PC-3 (cell line): ENCODE data around the gene F13A1. TPM values are rescaled to one million over a fixed set of nuclear protein-coding genes. Genes with fewer than 3 reads are reported as not detected.

Experiments
- ATAC-seq: fragments of 200-7000 bp; cut with Tn5 transposase; 2 replicates; pipeline ENCODE4 v1.9.1; 2020; ENCODE audit warnings: mild to moderate bottlenecking, moderate library complexity
- BruUV-seq: library from RNA; stranded (reverse); fragments of 400-500 nt; replicated peaks from 2 replicates; lab custom pipeline; 2021; lab: Mats Ljungman, UMichigan
- CTCF ChIA-PET: fragments of 300-600 bp; sonication (Branson Sonifier 250); formaldehyde crosslinking; loops from one replicate; lab custom pipeline; 2022; ENCODE audit warnings: antibody characterized with exemption; lab: Charles Lee
- POLR2A ChIA-PET: fragments of 300-600 bp; sonication (Branson Sonifier 250); formaldehyde crosslinking; loops from one replicate; lab custom pipeline; 2022; ENCODE audit warnings: antibody characterized with exemption; ENCODE audit not compliant: unreplicated experiment; lab: Charles Lee
- DNase-seq: peaks from one replicate; pipeline ENCODE4 v3.0.0-alpha.2; 2015
- H2AFZ ChIP-seq: fragments of 300-600 bp; sonication (generic); 2 replicates; pipeline ENCODE4 v1.6.0; 2016; ENCODE audit warnings: antibody characterized with exemption, low read length
- H3F3A ChIP-seq: fragments of 300-600 bp; sonication (generic); one replicate; pipeline ENCODE4 v1.6.0; 2017; ENCODE audit warnings: antibody characterized with exemption, low read length, control low read depth, mild to moderate bottlenecking; ENCODE audit not compliant: unreplicated experiment
- H3K27ac ChIP-seq: fragments of 300-600 bp; sonication (generic); 2 replicates; pipeline ENCODE4 v1.5.1; 2016; ENCODE audit warnings: mild to moderate bottlenecking, low read length
- H3K27me3 ChIP-seq: fragments of 300-600 bp; sonication (generic); 2 replicates; pipeline ENCODE4 v1.6.1; 2016; ENCODE audit warnings: low read length, mixed read lengths
- H3K36me3 ChIP-seq: fragments of 300-600 bp; sonication (generic); 2 replicates; pipeline ENCODE4 v1.6.1; 2016; ENCODE audit warnings: low read depth, mixed run types, low read length, mixed read lengths
- H3K4me1 ChIP-seq: fragments of 300-600 bp; sonication (generic); 2 replicates; pipeline ENCODE4 v1.5.1; 2016; ENCODE audit warnings: low read length; ENCODE audit not compliant: insufficient read depth
- H3K4me2 ChIP-seq: fragments of 300-600 bp; sonication (generic); 2 replicates; pipeline ENCODE4 v1.6.0; 2016; ENCODE audit warnings: low read length
- H3K4me3 ChIP-seq: fragments of 300-600 bp; sonication (generic); 2 replicates; pipeline ENCODE4 v1.5.1; 2016; ENCODE audit warnings: mild to moderate bottlenecking, low read length, mixed read lengths
- H3K79me2 ChIP-seq: fragments of 300-600 bp; sonication (generic); 2 replicates; pipeline ENCODE4 v1.6.1; 2017; ENCODE audit warnings: low read length, mixed read lengths
- H3K9ac ChIP-seq: fragments of 300-600 bp; sonication (generic); 2 replicates; pipeline ENCODE4 v1.6.0; 2016; ENCODE audit warnings: mild to moderate bottlenecking, low read length
- H3K9me2 ChIP-seq: fragments of 300-600 bp; sonication (generic); replicated peaks from 2 replicates; pipeline ENCODE4 v1.6.1; 2016; ENCODE audit warnings: mixed run types, low read length, mixed read lengths
- H3K9me3 ChIP-seq: fragments of 300-600 bp; sonication (generic); 2 replicates; pipeline ENCODE4 v1.6.1; 2016; ENCODE audit warnings: low read length, mixed read lengths
- H4K20me1 ChIP-seq: fragments of 300-600 bp; sonication (generic); 2 replicates; pipeline ENCODE4 v1.6.1; 2016; ENCODE audit warnings: low read length, mixed read lengths
- EZH2 ChIP-seq: fragments of 300-600 bp; sonication (generic); IDR thresholded peaks from one replicate; pipeline ENCODE4 v1.6.1; 2017; ENCODE audit warnings: antibody characterized with exemption, mild to moderate bottlenecking, low read length; ENCODE audit not compliant: unreplicated experiment
- EZH2phosphoT487 ChIP-seq: fragments of 300-600 bp; sonication (generic); IDR thresholded peaks from 2 replicates; pipeline ENCODE4 v1.6.1; 2018; ENCODE audit warnings: mild to moderate bottlenecking, antibody characterized with exemption, low read length, borderline replicate concordance
- intact Hi-C: fragments of 100-400 bp; cut with micrococcal nuclease; formaldehyde crosslinking; loops from 2 replicates; pipeline ENCODE4 v1.9.0; 2023
- total RNA-seq: library from RNA; depleted of rRNA; stranded (reverse); fragments of >200 nt; gene quantifications from 2 replicates; pipeline ENCODE4 v1.2.3, GENCODE V29; 2014
- TF ChIP-seq, protein P1 (sequence below): fragments of 300-600 bp; sonication (generic); conservative IDR thresholded peaks from 2 replicates; pipeline ENCODE4 v1.5.1; 2017; ENCODE audit warnings: antibody characterized with exemption, low read depth, mild to moderate bottlenecking, low read length

The F13A1 gene
- total RNA-seq, 1 experiment from 2014 or later = not detected

- H4K20me1 ChIP-seq = no peaks in the 10 kb centered on the region
- DNase-seq (no peak), ATAC-seq (no peak)
- TF ChIP-seq EZH2phosphoT487 (no peak), EZH2 (no peak)
- TF ChIP-seq, protein P1, sequence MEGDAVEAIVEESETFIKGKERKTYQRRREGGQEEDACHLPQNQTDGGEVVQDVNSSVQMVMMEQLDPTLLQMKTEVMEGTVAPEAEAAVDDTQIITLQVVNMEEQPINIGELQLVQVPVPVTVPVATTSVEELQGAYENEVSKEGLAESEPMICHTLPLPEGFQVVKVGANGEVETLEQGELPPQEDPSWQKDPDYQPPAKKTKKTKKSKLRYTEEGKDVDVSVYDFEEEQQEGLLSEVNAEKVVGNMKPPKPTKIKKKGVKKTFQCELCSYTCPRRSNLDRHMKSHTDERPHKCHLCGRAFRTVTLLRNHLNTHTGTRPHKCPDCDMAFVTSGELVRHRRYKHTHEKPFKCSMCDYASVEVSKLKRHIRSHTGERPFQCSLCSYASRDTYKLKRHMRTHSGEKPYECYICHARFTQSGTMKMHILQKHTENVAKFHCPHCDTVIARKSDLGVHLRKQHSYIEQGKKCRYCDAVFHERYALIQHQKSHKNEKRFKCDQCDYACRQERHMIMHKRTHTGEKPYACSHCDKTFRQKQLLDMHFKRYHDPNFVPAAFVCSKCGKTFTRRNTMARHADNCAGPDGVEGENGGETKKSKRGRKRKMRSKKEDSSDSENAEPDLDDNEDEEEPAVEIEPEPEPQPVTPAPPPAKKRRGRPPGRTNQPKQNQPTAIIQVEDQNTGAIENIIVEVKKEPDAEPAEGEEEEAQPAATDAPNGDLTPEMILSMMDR = no peak
- no peaks in the 10 kb centered on the region for H3K36me3 ChIP-seq
- intact Hi-C loops = no loop called here
- no peaks in the 10 kb centered on the region for H3F3A ChIP-seq
- ChIA-PET POLR2A (no interaction called here), CTCF (no interaction called here)
- H2AFZ ChIP-seq = no peak overlapping the region
- no peak overlapping the region for H3K4me3 ChIP-seq
- no TSS peak for BruUV-seq
- no peak overlapping the region for H3K27ac ChIP-seq
- H3K79me2 ChIP-seq = no peaks in the 10 kb centered on the region
- H3K27me3 ChIP-seq = peaks cover 48% of the 10 kb centered on the region
- H3K9me2 ChIP-seq = no peaks in the 10 kb centered on the region
- H3K4me1 ChIP-seq = peaks cover 13% of the 10 kb centered on the region
- H3K9ac ChIP-seq = no peak overlapping the region
- no peaks in the 10 kb centered on the region for H3K9me3 ChIP-seq
- no peak overlapping the region for H3K4me2 ChIP-seq
Observed at GRCh38 chr6:6317386-6317785, 3.1 kb downstream of the F13A1 start.

DNA sequence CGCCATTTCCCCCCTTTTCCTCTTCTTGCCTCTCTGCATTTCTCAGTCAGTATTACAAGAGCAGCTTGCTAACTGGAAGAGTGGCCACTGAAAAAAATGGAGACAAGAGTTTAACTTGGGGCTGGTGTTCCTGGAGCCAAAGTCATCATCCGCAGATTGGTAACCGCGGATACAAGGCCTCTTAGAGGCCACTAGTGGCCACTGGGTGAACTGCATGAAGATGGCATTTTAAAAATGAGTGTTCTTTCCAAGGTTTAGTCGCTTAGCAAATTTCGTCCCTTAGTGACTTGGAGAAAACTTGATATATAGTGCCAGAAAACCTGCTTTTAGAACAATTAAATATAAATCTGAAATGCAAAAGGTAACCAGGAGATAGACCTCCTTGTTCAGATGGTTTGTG is 4.8 kb downstream of the F13A1 start:
- POLR2A ChIA-PET = no interaction called here
- H3K79me2 ChIP-seq = no peaks in the 10 kb centered on the region
- no peaks in the 10 kb centered on the region for H3K9me2 ChIP-seq
- ATAC-seq (no peak), DNase-seq (peak; percentile 65)
- TF ChIP-seq EZH2phosphoT487 = no peak
- TF ChIP-seq, protein P1 = peak; percentile 77
- H4K20me1 ChIP-seq = no peaks in the 10 kb centered on the region
- CTCF ChIA-PET = no interaction called here
- H3K4me3 ChIP-seq = no peak overlapping the region
- H3F3A ChIP-seq = no peaks in the 10 kb centered on the region
- H3K27ac ChIP-seq = no peak overlapping the region
- H3K9ac ChIP-seq = no peak overlapping the region
- no peak overlapping the region for H3K4me2 ChIP-seq
- H3K36me3 ChIP-seq = no peaks in the 10 kb centered on the region
- peaks cover 6% of the 10 kb centered on the region for H3K4me1 ChIP-seq
- BruUV-seq = no TSS peak
- H2AFZ ChIP-seq = no peak overlapping the region
- peaks cover 39% of the 10 kb centered on the region for H3K27me3 ChIP-seq
- no peaks in the 10 kb centered on the region for H3K9me3 ChIP-seq
- intact Hi-C loops = no loop called here

DNA sequence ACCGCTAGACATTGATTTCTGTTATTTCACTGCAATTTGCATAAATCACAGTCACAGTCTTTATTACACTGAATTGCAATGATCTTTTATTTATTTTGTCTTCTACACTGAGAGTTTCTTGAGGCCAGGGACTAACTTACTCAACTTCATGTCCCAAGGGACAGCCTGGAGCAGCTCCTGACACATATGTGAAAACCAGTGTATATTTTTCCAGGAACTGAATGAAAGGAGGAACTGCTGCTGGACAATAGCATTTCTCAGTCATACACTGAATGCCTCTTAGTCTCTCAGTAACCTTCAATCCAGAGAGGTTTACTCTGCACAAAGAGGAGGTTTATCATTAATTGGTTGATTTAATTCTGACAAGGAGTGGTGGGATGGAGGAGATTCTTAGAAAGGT is 5.9 kb downstream of the F13A1 start:
- no peak overlapping the region for H3K4me3 ChIP-seq
- H3K9me3 ChIP-seq = no peaks in the 10 kb centered on the region
- BruUV-seq = no TSS peak
- H3K27me3 ChIP-seq = peaks cover 28% of the 10 kb centered on the region
- ChIA-PET CTCF (no interaction called here), POLR2A (no interaction called here)
- DNase-seq = no peak
- intact Hi-C loops = no loop called here
- no peak overlapping the region for H3K4me2 ChIP-seq
- no peaks in the 10 kb centered on the region for H3F3A ChIP-seq
- H3K36me3 ChIP-seq = no peaks in the 10 kb centered on the region
- H3K79me2 ChIP-seq = no peaks in the 10 kb centered on the region
- H3K27ac ChIP-seq = no peak overlapping the region
- no peak overlapping the region for H3K9ac ChIP-seq
- no peak overlapping the region for H2AFZ ChIP-seq
- TF ChIP-seq, protein P1 = no peak
- TF ChIP-seq EZH2phosphoT487 (no peak), EZH2 (no peak)
- no peaks in the 10 kb centered on the region for H4K20me1 ChIP-seq
- H3K4me1 ChIP-seq = no peaks in the 10 kb centered on the region
- no peak for ATAC-seq
- no peaks in the 10 kb centered on the region for H3K9me2 ChIP-seq
